GM23248 (cell line): ENCODE results near the gene PLPP3. TPM values are rescaled to one million over a fixed set of nuclear protein-coding genes. Genes with fewer than 3 reads are reported as not detected.
A peak's percentile ranks its signal among the peaks of the same experiment; 100 is the strongest.

Experiments
- DNase-seq: peaks from one replicate; pipeline ENCODE4 v3.0.0-alpha.2; 2015
- H2AFZ ChIP-seq: fragments of 200-600 bp; sonication (generic); 2 replicates; pipeline ENCODE4 v1.6.1; 2016; ENCODE audit warnings: antibody characterized with exemption
- H3F3A ChIP-seq: fragments of 200-600 bp; sonication (generic); 2 replicates; pipeline ENCODE4 v1.6.1; 2016; ENCODE audit warnings: mild to moderate bottlenecking, antibody characterized with exemption, mixed run types; ENCODE audit not compliant: insufficient read depth
- H3K27ac ChIP-seq: fragments of 200-600 bp; sonication (generic); 2 replicates; pipeline ENCODE4 v1.5.1; 2016; ENCODE audit warnings: mild to moderate bottlenecking
- H3K27me3 ChIP-seq: fragments of 200-600 bp; sonication (generic); replicated peaks from 2 replicates; pipeline ENCODE4 v1.6.1; 2016; ENCODE audit warnings: mild to moderate bottlenecking; ENCODE audit not compliant: insufficient read depth
- H3K36me3 ChIP-seq: fragments of 200-600 bp; sonication (generic); 2 replicates; pipeline ENCODE4 v1.6.1; 2016; ENCODE audit warnings: low read depth, mild to moderate bottlenecking
- H3K4me1 ChIP-seq: fragments of 200-600 bp; sonication (generic); 2 replicates; pipeline ENCODE4 v1.6.1; 2016; ENCODE audit warnings: mild to moderate bottlenecking; ENCODE audit not compliant: insufficient read depth
- H3K4me2 ChIP-seq: fragments of 200-600 bp; sonication (generic); one replicate; pipeline ENCODE4 v1.6.1; 2016; ENCODE audit warnings: mild to moderate bottlenecking; ENCODE audit not compliant: unreplicated experiment
- H3K4me3 ChIP-seq: fragments of 200-600 bp; sonication (generic); 2 replicates; pipeline ENCODE4 v1.5.1; 2016; ENCODE audit warnings: mild to moderate bottlenecking
- H3K79me2 ChIP-seq: fragments of 200-600 bp; sonication (generic); 2 replicates; pipeline ENCODE4 v1.6.1; 2016; ENCODE audit warnings: mild to moderate bottlenecking; ENCODE audit not compliant: insufficient read depth
- H3K9ac ChIP-seq: fragments of 200-600 bp; sonication (generic); 2 replicates; pipeline ENCODE4 v1.6.1; 2016; ENCODE audit warnings: mild to moderate bottlenecking
- H3K9me2 ChIP-seq: fragments of 200-600 bp; sonication (generic); 2 replicates; pipeline ENCODE4 v1.6.1; 2016; ENCODE audit warnings: mixed run types, mild to moderate bottlenecking, moderate library complexity; ENCODE audit not compliant: insufficient read depth
- H3K9me3 ChIP-seq: fragments of 200-600 bp; sonication (generic); one replicate; pipeline ENCODE4 v1.6.1; 2017; ENCODE audit warnings: low read depth
- H4K20me1 ChIP-seq: fragments of 200-600 bp; sonication (generic); 2 replicates; pipeline ENCODE4 v1.6.0; 2016; ENCODE audit not compliant: insufficient read depth
- EZH2 ChIP-seq: fragments of 200-600 bp; sonication (generic); IDR thresholded peaks from 2 replicates; pipeline ENCODE4 v1.6.1; 2018; ENCODE audit warnings: antibody characterized with exemption, mild to moderate bottlenecking; ENCODE audit not compliant: insufficient read depth, poor library complexity, severe bottlenecking
- EZH2phosphoT487 ChIP-seq: fragments of 200-600 bp; sonication (generic); IDR thresholded peaks from 2 replicates; pipeline ENCODE4 v1.6.1; 2018; ENCODE audit warnings: antibody characterized with exemption, moderate library complexity, mild to moderate bottlenecking, low read depth; ENCODE audit not compliant: insufficient read depth
- WGBS, 2 experiments: methylation state at CpG; one replicate each; pipeline ENCODE4 v1.1.6; 2015 to 2017; ENCODE audit warnings: low lambda C conversion rate in 2 of 2, low coverage in 1 of 2; ENCODE audit errors: missing lambda C conversion rate in 2 of 2; 5-methylcytosine and 5-hydroxymethylcytosine counted together
- in situ Hi-C: fragments of 300-500 bp; cut with MboI; formaldehyde crosslinking; loops from 2 replicates; pipeline ENCODE4 v1.15.0; 2020
- polyA plus RNA-seq: library from polyadenylated mRNA; unstranded; fragments of >200 nt; fragmentation: Nextera tagmentation; extraction: Ambion mirVana; gene quantifications from 2 replicates; pipeline ENCODE4 v1.2.1, GENCODE V29; 2016
- total RNA-seq: library from RNA; depleted of rRNA; stranded (reverse); fragments of >200 nt; shearing (Covaris generic); gene quantifications from 2 replicates; pipeline ENCODE4 v1.2.3, GENCODE V29; 2014; rRNA removed

PLPP3 gene
- total RNA-seq (156 and 159 TPM in 2 replicates), polyA plus RNA-seq (79.5 and 80.1 TPM in 2 replicates)

- peaks cover 9% of the 10 kb centered on the region; the same call in 1 of the 2 replicates for H4K20me1 ChIP-seq
- no peaks in the 10 kb centered on the region for H3K9me2 ChIP-seq
- peak within 1 kb of the TSS; percentile 89 for H3K4me3 ChIP-seq
- peak within 1 kb of the TSS; percentile 95 for H3K4me2 ChIP-seq
- peaks cover 14% of the 10 kb centered on the region; the same call in 1 of the 2 replicates for H3F3A ChIP-seq
- H3K9me3 ChIP-seq: no peaks in the 10 kb centered on the region
- in situ Hi-C loops: loop anchor here (25.0 kb wide), 2 partner anchors 867 to 1442 kb away; no protein-coding TSS in a partner anchor
- peak within 1 kb of the TSS; percentile 84 for H2AFZ ChIP-seq
- H3K9ac ChIP-seq: peak within 1 kb of the TSS; percentile 86
- DNase-seq: peak; percentile 95
- H3K4me1 ChIP-seq: peaks cover 19% of the 10 kb centered on the region
- H3K27ac ChIP-seq: peak within 1 kb of the TSS; percentile 75
- H3K36me3 ChIP-seq: no peaks in the 10 kb centered on the region
- TF ChIP-seq EZH2phosphoT487: no peak
- no peaks in the 10 kb centered on the region for H3K27me3 ChIP-seq
- H3K79me2 ChIP-seq: peaks cover 49% of the 10 kb centered on the region
- 1% methylated on average over 51 to 61 of the region's 62 CpGs for WGBS, 2 experiments
These were observed at the start of gene PLPP3 for GRCh38 chr1:56578963-56579875. Gene PLPP3, minus strand, starts transcription at chr1:56579563. Its CDS starts 547 bp downstream, at chr1:56579016.

- H3K9ac ChIP-seq: no peak overlapping the region
- H3K36me3 ChIP-seq: no peaks in the 10 kb centered on the region
- peaks cover 18% of the 10 kb centered on the region for H3F3A ChIP-seq
- H3K4me3 ChIP-seq: no peak overlapping the region
- H3K79me2 ChIP-seq: no peaks in the 10 kb centered on the region
- H3K4me2 ChIP-seq: peak overlapping the region; percentile 66
- H3K27ac ChIP-seq: no peak overlapping the region
- no peak overlapping the region for H2AFZ ChIP-seq
- WGBS, 2 experiments: 76 to 79% methylated on average over 3 of the region's 3 CpGs
- H3K4me1 ChIP-seq: peaks cover 22% of the 10 kb centered on the region
- no peaks in the 10 kb centered on the region for H3K27me3 ChIP-seq
- no peaks in the 10 kb centered on the region for H3K9me3 ChIP-seq
- no peaks in the 10 kb centered on the region for H3K9me2 ChIP-seq
- in situ Hi-C loops: no loop called here
- no peak for TF ChIP-seq EZH2
- no peak for TF ChIP-seq EZH2phosphoT487
- no peaks in the 10 kb centered on the region for H4K20me1 ChIP-seq
- no peak for DNase-seq
These were observed 48.3 kb upstream of the PLPP3 start for GRCh38 chr1:56627636-56628039.

- Histone ChIP-seq H3K27me3 (no peaks in the 10 kb centered on the region), H3K4me1 (peaks cover 22% of the 10 kb centered on the region), H3K27ac (peak overlapping the region; percentile 49), H3K9me3 (no peaks in the 10 kb centered on the region), H3K9me2 (no peaks in the 10 kb centered on the region), H3F3A (peaks cover 18% of the 10 kb centered on the region), H2AFZ (no peak overlapping the region), H3K4me3 (no peak overlapping the region), H3K36me3 (no peaks in the 10 kb centered on the region), H3K79me2 (no peaks in the 10 kb centered on the region), H4K20me1 (no peaks in the 10 kb centered on the region), H3K9ac (no peak overlapping the region), H3K4me2 (peak overlapping the region; percentile 66)
- TF ChIP-seq EZH2phosphoT487: no peak
- TF ChIP-seq EZH2: no peak
- in situ Hi-C loops: no loop called here
- peak; percentile 50 for DNase-seq
- WGBS, 2 experiments: 31 to 34% methylated on average over 3 of the region's 3 CpGs
These were observed 47.8 kb upstream of the PLPP3 start for GRCh38 chr1:56627019-56627635.

- no peak overlapping the region for H3K4me3 ChIP-seq
- DNase-seq: peak; percentile 65
- H3K4me2 ChIP-seq: peak overlapping the region; percentile 66
- H3K27ac ChIP-seq: peak overlapping the region; percentile 49
- no peaks in the 10 kb centered on the region for H3K27me3 ChIP-seq
- H3K4me1 ChIP-seq: peaks cover 22% of the 10 kb centered on the region
- H3K9me3 ChIP-seq: no peaks in the 10 kb centered on the region
- H3F3A ChIP-seq: peaks cover 18% of the 10 kb centered on the region
- no peaks in the 10 kb centered on the region for H4K20me1 ChIP-seq
- no peak overlapping the region for H3K9ac ChIP-seq
- TF ChIP-seq EZH2phosphoT487: no peak
- TF ChIP-seq EZH2: no peak
- no peaks in the 10 kb centered on the region for H3K79me2 ChIP-seq
- no peak overlapping the region for H2AFZ ChIP-seq
- in situ Hi-C loops: no loop called here
- no peaks in the 10 kb centered on the region for H3K36me3 ChIP-seq
- H3K9me2 ChIP-seq: no peaks in the 10 kb centered on the region
These were observed 47.2 kb upstream of the PLPP3 start for GRCh38 chr1:56626546-56626945.
